AG09309 (cell line): ENCODE measurements around the gene IFITM2.
"Not testable (repeated sequence)": the region's sequence is repeated elsewhere in the genome, so short reads cannot be mapped to it uniquely, and the experiment has no call there.

Experiments
- DNase-seq: peaks from one replicate; pipeline ENCODE4 v3.0.0-alpha.2; 2010; ENCODE audit warnings: low read depth
- H3K4me3 ChIP-seq: 2 replicates; pipeline ENCODE4 v1.5.1; 2011; ENCODE audit warnings: mild to moderate bottlenecking, low read depth, low read length, moderate library complexity; ENCODE audit not compliant: control insufficient read depth
- TF ChIP-seq, protein P1 (sequence below): IDR thresholded peaks from 2 replicates; pipeline ENCODE4 v1.5.1; 2011; ENCODE audit warnings: mild to moderate bottlenecking, low read depth, low read length, inconsistent platforms; ENCODE audit not compliant: insufficient read depth, control insufficient read depth; ENCODE audit errors: missing control alignments

Gene IFITM2

DNA sequence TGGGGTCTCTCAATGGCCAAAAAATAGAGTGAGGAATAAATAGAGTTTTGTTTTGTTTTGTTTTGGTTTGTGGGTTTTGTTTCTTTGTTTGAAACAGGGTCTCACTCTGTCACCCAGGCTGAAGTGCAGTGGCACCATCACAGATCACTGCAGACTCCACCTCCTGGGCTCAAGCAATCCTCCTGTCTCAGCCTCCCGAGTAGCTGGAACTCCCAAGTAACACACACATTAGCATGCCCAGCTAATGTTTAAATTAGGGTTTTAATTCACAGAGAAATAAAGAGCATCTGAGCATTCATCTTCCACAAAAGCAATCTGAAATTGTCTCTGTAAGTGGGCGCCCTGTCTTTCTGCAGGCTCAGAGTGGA, 22.3 kb downstream of the IFITM2 start:
- DNase-seq, result no peak

DNA sequence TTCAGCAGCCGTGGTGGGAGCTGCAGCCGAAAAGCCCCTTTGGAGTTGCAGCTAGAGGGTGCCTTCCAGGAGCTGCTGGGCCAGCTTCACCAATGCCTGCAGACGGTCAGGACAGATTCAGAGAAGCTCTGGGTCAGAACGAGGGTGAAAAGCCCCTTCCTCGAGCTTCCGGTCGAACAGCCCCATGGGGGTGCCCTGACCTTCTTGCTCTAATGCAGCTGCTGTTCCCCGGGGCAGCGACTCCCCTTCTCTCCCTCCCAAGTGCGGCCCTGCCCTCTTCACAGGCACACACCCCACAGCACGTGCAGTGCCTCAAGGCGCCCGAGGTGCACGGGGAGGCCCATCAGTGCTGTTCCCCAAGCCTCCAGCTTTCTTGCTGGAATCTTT, 22.7 kb downstream of the IFITM2 start:
- TF ChIP-seq, protein P1, sequence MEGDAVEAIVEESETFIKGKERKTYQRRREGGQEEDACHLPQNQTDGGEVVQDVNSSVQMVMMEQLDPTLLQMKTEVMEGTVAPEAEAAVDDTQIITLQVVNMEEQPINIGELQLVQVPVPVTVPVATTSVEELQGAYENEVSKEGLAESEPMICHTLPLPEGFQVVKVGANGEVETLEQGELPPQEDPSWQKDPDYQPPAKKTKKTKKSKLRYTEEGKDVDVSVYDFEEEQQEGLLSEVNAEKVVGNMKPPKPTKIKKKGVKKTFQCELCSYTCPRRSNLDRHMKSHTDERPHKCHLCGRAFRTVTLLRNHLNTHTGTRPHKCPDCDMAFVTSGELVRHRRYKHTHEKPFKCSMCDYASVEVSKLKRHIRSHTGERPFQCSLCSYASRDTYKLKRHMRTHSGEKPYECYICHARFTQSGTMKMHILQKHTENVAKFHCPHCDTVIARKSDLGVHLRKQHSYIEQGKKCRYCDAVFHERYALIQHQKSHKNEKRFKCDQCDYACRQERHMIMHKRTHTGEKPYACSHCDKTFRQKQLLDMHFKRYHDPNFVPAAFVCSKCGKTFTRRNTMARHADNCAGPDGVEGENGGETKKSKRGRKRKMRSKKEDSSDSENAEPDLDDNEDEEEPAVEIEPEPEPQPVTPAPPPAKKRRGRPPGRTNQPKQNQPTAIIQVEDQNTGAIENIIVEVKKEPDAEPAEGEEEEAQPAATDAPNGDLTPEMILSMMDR, result no peak
- H3K4me3 ChIP-seq, result no peak overlapping the region
- DNase-seq, result no peak

More for the DNA sequence above, 22.3 kb downstream of the IFITM2 start:
- H3K4me3 ChIP-seq, result no peak overlapping the region
- TF ChIP-seq, protein P1, result no peak

DNA sequence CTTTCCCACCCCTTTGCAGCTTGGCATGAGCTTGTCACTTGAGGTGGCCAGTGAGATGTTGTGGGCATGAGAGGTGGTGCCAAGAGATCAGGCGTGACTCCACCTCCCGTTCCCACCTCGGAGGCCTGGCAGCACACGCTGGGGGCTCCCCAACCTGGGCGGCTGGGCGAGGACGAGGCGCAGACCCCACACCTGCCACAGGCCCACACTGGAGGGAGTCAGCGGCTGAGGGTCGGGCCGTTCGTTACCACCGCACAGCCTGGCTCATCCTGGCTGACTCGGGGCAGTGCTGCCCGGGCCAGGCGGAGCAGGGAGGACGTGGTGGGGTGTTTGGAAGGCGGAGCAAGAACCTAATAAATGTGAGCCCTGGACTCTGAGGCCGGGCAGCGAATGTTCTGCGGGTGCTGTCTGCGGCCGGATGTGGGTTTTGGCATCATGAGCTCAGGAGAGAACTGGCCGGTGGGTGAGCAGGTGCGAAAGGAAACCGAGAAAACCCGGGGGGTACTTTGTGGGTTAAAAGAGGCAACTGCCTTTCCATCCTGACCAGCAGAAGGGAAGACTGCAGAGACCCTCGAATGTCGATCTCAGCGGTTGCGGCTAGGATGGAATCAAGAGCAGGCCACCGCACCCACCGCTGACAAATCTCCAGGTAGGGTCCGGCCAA, 23.2 kb downstream of the IFITM2 start:
- no peak for DNase-seq
- TF ChIP-seq, protein P1, result no peak
- H3K4me3 ChIP-seq, result no peak overlapping the region

DNA sequence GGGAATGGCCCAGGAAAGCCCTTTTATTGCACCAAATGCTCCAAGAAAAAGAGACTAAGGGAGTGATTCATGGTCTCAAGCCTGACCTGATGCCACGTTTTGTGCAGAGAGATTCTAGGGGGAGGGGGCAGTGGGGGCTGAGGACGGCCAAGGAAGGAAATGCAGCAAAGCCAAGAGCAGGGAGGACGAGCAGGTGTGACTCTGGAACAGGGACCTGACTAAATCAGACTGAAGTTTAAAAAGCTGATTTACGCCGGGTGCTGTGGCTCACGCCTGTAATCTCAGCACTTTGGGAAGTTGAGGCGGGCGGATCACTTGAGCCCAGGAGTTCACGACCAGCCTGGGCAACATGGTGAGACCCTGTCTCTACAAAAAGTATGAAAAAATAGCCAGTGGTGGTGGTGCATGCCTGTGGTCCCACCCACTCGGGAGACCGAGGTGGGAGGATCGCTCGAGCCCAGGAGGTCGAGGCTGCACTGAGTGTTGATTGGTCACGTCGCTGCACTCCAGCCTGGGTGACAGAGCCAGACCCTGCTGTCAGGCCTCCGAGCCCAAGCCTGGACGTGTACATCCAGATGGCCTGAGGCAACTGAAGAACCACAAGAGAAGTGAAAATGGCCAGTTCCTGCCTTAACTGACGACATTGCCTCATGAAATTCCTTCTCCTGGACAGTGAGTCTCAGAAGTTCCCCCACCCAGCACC, 23.9 kb downstream of the IFITM2 start:
- no peak for DNase-seq
- H3K4me3 ChIP-seq, result no peak overlapping the region
- TF ChIP-seq, protein P1, result no peak

DNA sequence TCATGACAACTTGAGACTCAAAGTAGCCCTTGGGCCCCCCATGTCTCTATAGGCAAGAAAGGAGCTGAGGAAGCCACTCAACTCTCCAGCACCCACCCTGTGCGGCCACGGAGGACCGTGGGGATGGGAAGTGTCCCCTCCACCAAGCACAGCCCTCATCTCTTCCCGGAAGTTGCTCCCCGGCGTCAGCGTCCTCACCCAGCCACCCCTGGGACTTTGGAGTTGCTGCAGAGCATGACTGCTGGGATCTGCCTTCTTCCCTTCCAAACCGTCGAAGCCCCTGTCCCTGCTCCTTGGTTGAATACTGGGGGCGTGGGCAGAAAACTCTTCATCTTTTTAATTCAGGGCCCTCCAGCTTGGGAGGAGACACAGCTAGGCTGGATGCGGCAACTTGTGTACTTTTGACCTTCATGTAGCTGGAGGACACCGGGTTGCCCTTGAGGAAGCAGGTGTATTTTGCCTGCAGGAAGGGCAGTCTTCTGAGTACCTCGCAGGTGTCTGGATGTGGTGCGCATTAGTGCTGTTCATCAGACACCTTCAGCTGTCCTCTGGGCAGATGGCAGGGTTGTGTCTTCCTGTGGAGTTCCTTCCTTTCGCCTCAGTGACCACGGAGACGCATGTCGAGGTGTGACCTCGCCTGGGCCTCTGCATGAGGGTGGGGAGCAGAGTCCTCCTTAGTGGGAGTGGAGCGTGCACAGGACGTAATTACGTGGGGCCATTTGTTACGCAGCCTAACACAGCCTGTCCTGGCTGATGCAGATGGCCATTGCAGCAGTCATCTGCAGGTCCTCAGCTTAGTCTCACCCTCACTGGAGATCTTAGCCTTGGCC, 25.2 kb downstream of the IFITM2 start:
- no peak for DNase-seq
- TF ChIP-seq, protein P1, result no peak
- H3K4me3 ChIP-seq, result no peak overlapping the region

DNA sequence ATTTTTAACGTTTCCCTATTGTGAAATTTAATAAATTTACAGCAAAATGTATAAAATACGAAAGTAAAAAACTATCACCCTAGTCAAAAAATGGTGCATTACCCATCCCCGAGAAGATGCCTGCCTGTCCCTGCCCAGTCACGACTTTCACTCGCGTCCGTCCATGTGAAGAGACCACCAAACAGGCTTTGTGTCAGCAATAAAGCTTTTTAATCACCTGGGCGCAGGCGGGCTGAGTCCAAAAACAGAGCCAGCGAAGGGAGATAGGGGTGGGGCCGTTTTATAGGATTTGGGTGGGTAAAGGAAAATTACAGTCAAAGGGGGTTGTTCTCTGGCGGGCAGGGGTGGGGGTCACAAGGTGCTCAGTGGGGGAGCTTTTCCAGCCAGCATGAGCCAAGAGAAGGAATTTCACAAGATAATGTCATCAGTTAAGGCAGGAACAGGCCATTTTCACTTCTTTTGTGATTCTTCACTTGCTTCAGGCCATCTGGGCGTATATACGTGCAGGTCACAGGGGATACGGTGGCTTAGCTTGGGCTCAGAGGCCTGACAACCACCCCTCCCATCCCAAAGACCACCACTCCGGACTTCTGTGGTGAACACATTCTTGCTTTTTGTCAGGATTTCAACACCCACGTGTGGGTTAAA, 26.1 kb downstream of the IFITM2 start:
- DNase-seq, H3K4me3 ChIP-seq: not testable (repeated sequence)
